ENCODE measurements around the gene SLC22A1.
"Not testable (repeated sequence)": the region's sequence is repeated elsewhere in the genome, so short reads cannot be mapped to it uniquely, and the experiment has no call there.

Gene SLC22A1

DNA sequence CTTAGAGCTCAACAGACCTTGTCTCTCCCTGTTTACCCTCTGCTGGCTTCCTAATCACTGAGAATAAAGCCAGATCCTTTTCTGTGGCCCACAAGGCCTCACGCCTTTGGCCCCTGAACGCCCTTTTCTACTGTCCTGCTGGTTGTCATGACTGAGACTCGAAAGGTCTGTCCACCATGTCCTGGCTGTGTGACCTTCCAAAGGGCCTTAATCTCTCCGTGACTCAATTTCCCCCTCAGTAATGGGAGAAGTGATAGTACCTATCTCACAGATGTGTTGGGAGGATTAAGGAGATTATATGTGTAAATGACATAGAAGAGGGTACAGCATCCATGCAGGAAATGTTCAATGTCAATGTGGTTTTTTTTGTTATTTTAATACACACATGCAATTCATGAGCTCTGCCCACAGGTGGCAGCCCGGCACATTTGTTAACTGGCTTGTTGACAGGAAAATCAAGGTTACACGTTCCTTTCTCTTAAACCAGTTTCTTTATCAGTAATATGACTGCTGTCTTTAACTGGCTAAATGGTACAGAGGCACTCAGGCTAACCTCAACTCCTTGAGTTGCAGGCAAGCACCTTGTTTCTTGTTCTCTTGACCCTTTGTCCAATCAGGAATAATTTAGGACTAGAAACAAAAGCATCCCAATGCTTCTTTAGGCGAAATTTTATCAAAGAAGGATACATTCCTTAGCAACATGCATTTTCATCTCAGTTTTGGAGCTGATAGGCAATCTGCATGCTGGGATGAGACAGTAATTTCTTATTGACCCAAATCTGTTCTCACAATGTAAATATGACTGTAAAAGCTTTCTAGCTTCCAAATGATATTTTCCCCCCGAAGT lies 16.6 kb downstream of the SLC22A1 start:
- Histone ChIP-seq H3K4me1 (ENCODE audit: control insufficient read depth in 1 of 2, insufficient read depth in 1 of 2, low read depth in 1 of 2, low read length in 1 of 2) (no peaks in the 10 kb centered on the region), H3K27ac (no peak overlapping the region), H3K36me3 (no peaks in the 10 kb centered on the region), H3K27me3 (peaks cover 40% of the 10 kb centered on the region), H3K9me3 (no peaks in the 10 kb centered on the region), H3K4me3 (ENCODE audit: low read depth in 1 of 2, low read length in 1 of 2) (no peak overlapping the region)
- TF ChIP-seq, protein P1, sequence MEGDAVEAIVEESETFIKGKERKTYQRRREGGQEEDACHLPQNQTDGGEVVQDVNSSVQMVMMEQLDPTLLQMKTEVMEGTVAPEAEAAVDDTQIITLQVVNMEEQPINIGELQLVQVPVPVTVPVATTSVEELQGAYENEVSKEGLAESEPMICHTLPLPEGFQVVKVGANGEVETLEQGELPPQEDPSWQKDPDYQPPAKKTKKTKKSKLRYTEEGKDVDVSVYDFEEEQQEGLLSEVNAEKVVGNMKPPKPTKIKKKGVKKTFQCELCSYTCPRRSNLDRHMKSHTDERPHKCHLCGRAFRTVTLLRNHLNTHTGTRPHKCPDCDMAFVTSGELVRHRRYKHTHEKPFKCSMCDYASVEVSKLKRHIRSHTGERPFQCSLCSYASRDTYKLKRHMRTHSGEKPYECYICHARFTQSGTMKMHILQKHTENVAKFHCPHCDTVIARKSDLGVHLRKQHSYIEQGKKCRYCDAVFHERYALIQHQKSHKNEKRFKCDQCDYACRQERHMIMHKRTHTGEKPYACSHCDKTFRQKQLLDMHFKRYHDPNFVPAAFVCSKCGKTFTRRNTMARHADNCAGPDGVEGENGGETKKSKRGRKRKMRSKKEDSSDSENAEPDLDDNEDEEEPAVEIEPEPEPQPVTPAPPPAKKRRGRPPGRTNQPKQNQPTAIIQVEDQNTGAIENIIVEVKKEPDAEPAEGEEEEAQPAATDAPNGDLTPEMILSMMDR (IDR thresholded peaks at IDR 0.05), result no peak

DNA sequence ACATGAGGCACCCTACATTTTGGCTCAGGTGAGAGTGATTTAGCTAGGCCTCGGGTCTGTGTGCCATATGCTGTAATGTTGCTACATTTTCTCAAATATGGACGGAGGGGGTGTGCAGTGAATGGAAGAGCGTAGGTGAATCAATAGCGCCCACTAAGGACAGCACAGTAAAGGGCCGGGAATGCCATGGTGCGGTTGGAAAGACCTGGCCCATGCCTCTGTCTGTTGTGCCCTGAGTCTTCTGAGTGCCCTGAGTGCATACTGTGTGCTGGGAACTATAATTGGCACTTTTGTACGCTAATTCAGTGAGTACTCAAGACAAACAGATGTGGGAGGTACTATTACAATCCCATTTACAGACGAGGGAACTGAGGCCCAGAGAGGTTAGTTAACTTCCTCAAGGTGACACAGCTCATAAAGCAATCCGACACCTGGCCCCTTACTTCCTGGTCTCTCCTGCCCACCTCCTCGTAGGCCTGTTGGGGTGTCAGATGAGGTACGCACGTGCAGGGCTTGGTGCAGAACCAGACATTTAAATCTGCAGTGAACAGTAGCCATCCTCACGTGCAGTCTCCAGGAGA lies 17.3 kb downstream of the SLC22A1 start:
- Histone ChIP-seq H3K4me3 (ENCODE audit: low read depth in 1 of 2, low read length in 1 of 2) (no peak overlapping the region), H3K36me3 (no peaks in the 10 kb centered on the region), H3K27ac (no peak overlapping the region), H3K9me3 (no peaks in the 10 kb centered on the region), H3K4me1 (ENCODE audit: control insufficient read depth in 1 of 2, insufficient read depth in 1 of 2, low read depth in 1 of 2, low read length in 1 of 2) (no peaks in the 10 kb centered on the region), H3K27me3 (peaks cover 33% of the 10 kb centered on the region)
- TF ChIP-seq, protein P1 (IDR thresholded peaks at IDR 0.05), result no peak

GRCh38 chr6:160139420-160139851 lies 17.8 kb downstream of the SLC22A1 start:
- Histone ChIP-seq H3K27ac (no peak overlapping the region), H3K4me3 (ENCODE audit: low read depth in 1 of 2, low read length in 1 of 2) (no peak overlapping the region), H3K27me3 (peaks cover 30% of the 10 kb centered on the region), H3K9me3 (no peaks in the 10 kb centered on the region), H3K4me1 (ENCODE audit: control insufficient read depth in 1 of 2, insufficient read depth in 1 of 2, low read depth in 1 of 2, low read length in 1 of 2) (no peaks in the 10 kb centered on the region), H3K36me3 (no peaks in the 10 kb centered on the region)
- TF ChIP-seq, protein P1 (IDR thresholded peaks at IDR 0.05), result no peak

GRCh38 chr6:160140493-160140892 lies 18.9 kb downstream of the SLC22A1 start:
- H3K27me3 ChIP-seq, result peaks cover 24% of the 10 kb centered on the region
- H3K4me3 ChIP-seq (ENCODE audit: low read depth in 1 of 2, low read length in 1 of 2); H3K9me3 ChIP-seq; H3K4me1 ChIP-seq (ENCODE audit: control insufficient read depth in 1 of 2, insufficient read depth in 1 of 2, low read depth in 1 of 2, low read length in 1 of 2); H3K27ac ChIP-seq; H3K36me3 ChIP-seq: not testable (repeated sequence)

GRCh38 chr6:160141001-160141726 lies 19.5 kb downstream of the SLC22A1 start:
- no peaks in the 10 kb centered on the region for H3K9me3 ChIP-seq
- H3K4me1 ChIP-seq (ENCODE audit: control insufficient read depth in 1 of 2, insufficient read depth in 1 of 2, low read depth in 1 of 2, low read length in 1 of 2), result no peaks in the 10 kb centered on the region
- no peak overlapping the region for H3K27ac ChIP-seq
- H3K4me3 ChIP-seq (ENCODE audit: low read depth in 1 of 2, low read length in 1 of 2), result no peak overlapping the region
- peaks cover 17% of the 10 kb centered on the region for H3K27me3 ChIP-seq
- TF ChIP-seq, protein P1 (IDR thresholded peaks at IDR 0.05), result no peak
- no peaks in the 10 kb centered on the region for H3K36me3 ChIP-seq

All from neutrophil (primary cell).